WERI-Rb-1 (cell line): ENCODE measurements around the gene P4HB.

Experiments used
- DNase-seq: peaks from one replicate; pipeline ENCODE4 v3.0.0-alpha.2; 2020
- H3K27ac ChIP-seq: fragments of 250-450 bp; sonication (Bioruptor Pico); 2 replicates; pipeline ENCODE4 v1.5.1; 2020; ENCODE audit warnings: mild to moderate bottlenecking, moderate library complexity
- H3K27me3 ChIP-seq: fragments of 250-450 bp; sonication (Bioruptor Pico); 2 replicates; pipeline ENCODE4 v1.5.1; 2021; ENCODE audit warnings: mild to moderate bottlenecking, low read depth, moderate library complexity; ENCODE audit not compliant: insufficient read depth, severe bottlenecking
- H3K36me3 ChIP-seq: fragments of 250-450 bp; sonication (Bioruptor Pico); 2 replicates; pipeline ENCODE4 v1.5.1; 2020; ENCODE audit warnings: mild to moderate bottlenecking, moderate library complexity
- H3K4me3 ChIP-seq: 2 replicates; pipeline ENCODE4 v1.5.1; 2011; ENCODE audit warnings: low read depth, mild to moderate bottlenecking, control low read depth, low read length
- H3K9me3 ChIP-seq: fragments of 250-450 bp; sonication (Bioruptor Pico); 2 replicates; pipeline ENCODE4 v1.5.1; 2021; ENCODE audit warnings: mild to moderate bottlenecking, moderate library complexity; ENCODE audit not compliant: severe bottlenecking
- CTCF ChIP-seq: IDR thresholded peaks from 2 replicates; pipeline ENCODE4 v1.5.1; 2011; ENCODE audit warnings: low read depth, mild to moderate bottlenecking, control low read depth, inconsistent platforms, low read length

Gene P4HB

GRCh38 chr17:81902653-81903414 is 42.5 kb upstream of the P4HB start:
- H3K4me3 ChIP-seq, result no peak overlapping the region
- H3K9me3 ChIP-seq, result no peaks in the 10 kb centered on the region

GRCh38 chr17:81902023-81902652 is 41.8 kb upstream of the P4HB start, which contains the start of gene NPB:
Gene NPB, plus strand, starts transcription at chr17:81902238. Its CDS starts 40 bp downstream, at chr17:81902278.
- no peak for TF ChIP-seq CTCF
- Histone ChIP-seq H3K27me3 (no peaks in the 10 kb centered on the region), H3K27ac (no peak within 1 kb of the TSS), H3K36me3 (peaks cover 71% of the 10 kb centered on the region), H3K4me3 (no peak within 1 kb of the TSS), H3K9me3 (no peaks in the 10 kb centered on the region)
- no peak for DNase-seq

More at GRCh38 chr17:81902653-81903414, 42.5 kb upstream of the P4HB start:
- H3K36me3 ChIP-seq, result peaks cover 66% of the 10 kb centered on the region
- TF ChIP-seq CTCF, result no peak
- H3K27me3 ChIP-seq, result no peaks in the 10 kb centered on the region
- no peak overlapping the region for H3K27ac ChIP-seq
- DNase-seq, result no peak

GRCh38 chr17:81901167-81902022 is 41.1 kb upstream of the P4HB start:
- Histone ChIP-seq H3K4me3 (no peak overlapping the region), H3K36me3 (peaks cover 71% of the 10 kb centered on the region), H3K9me3 (no peaks in the 10 kb centered on the region), H3K27ac (no peak overlapping the region), H3K27me3 (no peaks in the 10 kb centered on the region)
- TF ChIP-seq CTCF, result no peak
- no peak for DNase-seq

GRCh38 chr17:81900181-81900820 is 40.0 kb upstream of the P4HB start:
- Histone ChIP-seq H3K9me3 (no peaks in the 10 kb centered on the region), H3K4me3 (no peak overlapping the region), H3K27ac (no peak overlapping the region), H3K36me3 (peaks cover 73% of the 10 kb centered on the region), H3K27me3 (no peaks in the 10 kb centered on the region)
- no peak for DNase-seq
- no peak for TF ChIP-seq CTCF

- TF ChIP-seq CTCF, result no peak
- Histone ChIP-seq H3K36me3 (peaks cover 72% of the 10 kb centered on the region), H3K4me3 (no peak overlapping the region), H3K27ac (no peak overlapping the region), H3K9me3 (no peaks in the 10 kb centered on the region), H3K27me3 (no peaks in the 10 kb centered on the region)
- DNase-seq, result no peak
These were observed 39.3 kb upstream of the P4HB start for GRCh38 chr17:81899514-81900166.
